Osteocyte (in vitro differentiated cells): Measurements from ENCODE around the gene SNX20. TPM values are rescaled to one million over a fixed set of nuclear protein-coding genes. Genes with fewer than 3 reads are reported as not detected.

Experiments
- DNase-seq: peaks from one replicate; pipeline ENCODE4 v3.0.0; 2021; ENCODE audit warnings: mixed read lengths; ENCODE audit not compliant: unreplicated experiment; ENCODE audit errors: extremely low spot score
- H3K27ac Mint-ChIP-seq: one replicate; pipeline ENCODE4 v1.8.0; 2021; ENCODE audit warnings: mild to moderate bottlenecking, mixed read lengths; ENCODE audit not compliant: unreplicated experiment
- H3K27me3 Mint-ChIP-seq: one replicate; pipeline ENCODE4 v1.8.0; 2021; ENCODE audit warnings: mixed read lengths; ENCODE audit not compliant: unreplicated experiment
- H3K36me3 Mint-ChIP-seq: one replicate; pipeline ENCODE4 v1.8.0; 2021; ENCODE audit warnings: mixed read lengths; ENCODE audit not compliant: unreplicated experiment
- H3K4me1 Mint-ChIP-seq: one replicate; pipeline ENCODE4 v1.8.0; 2021; ENCODE audit warnings: mixed read lengths; ENCODE audit not compliant: unreplicated experiment
- H3K4me3 Mint-ChIP-seq: one replicate; pipeline ENCODE4 v1.8.0; 2021; ENCODE audit warnings: mild to moderate bottlenecking, moderate library complexity, mixed read lengths; ENCODE audit not compliant: unreplicated experiment
- H3K9me3 Mint-ChIP-seq: one replicate; pipeline ENCODE4 v1.8.0; 2021; ENCODE audit warnings: mixed read lengths; ENCODE audit not compliant: unreplicated experiment
- CTCF ChIP-seq: fragments of 200-600 bp; sonication (generic); IDR thresholded peaks from 2 replicates; pipeline ENCODE4 v1.5.0; 2021; ENCODE audit warnings: antibody characterized with exemption, mild to moderate bottlenecking, moderate library complexity
- total RNA-seq: library from RNA; stranded (reverse); gene quantifications from 2 replicates; pipeline ENCODE4 v1.2.1, GENCODE V29; 2021

The SNX20 gene
- total RNA-seq, 1 donor from 2014 or later = not detected

- no peak overlapping the region for H3K4me3 Mint-ChIP-seq
- DNase-seq = no peak
- peaks cover 7% of the 10 kb centered on the region for H3K9me3 Mint-ChIP-seq
- H3K27me3 Mint-ChIP-seq = no peaks in the 10 kb centered on the region
- no peak for TF ChIP-seq CTCF
- H3K4me1 Mint-ChIP-seq = no peaks in the 10 kb centered on the region
- no peak overlapping the region for H3K27ac Mint-ChIP-seq
- H3K36me3 Mint-ChIP-seq = no peaks in the 10 kb centered on the region
Measured at GRCh38 chr16:50709980-50710379, 28.9 kb upstream of the SNX20 start.

- no peaks in the 10 kb centered on the region for H3K4me1 Mint-ChIP-seq
- no peaks in the 10 kb centered on the region for H3K36me3 Mint-ChIP-seq
- no peak overlapping the region for H3K4me3 Mint-ChIP-seq
- peaks cover 11% of the 10 kb centered on the region for H3K9me3 Mint-ChIP-seq
- no peak overlapping the region for H3K27ac Mint-ChIP-seq
- no peak for TF ChIP-seq CTCF
- no peak for DNase-seq
- H3K27me3 Mint-ChIP-seq = no peaks in the 10 kb centered on the region
Measured at GRCh38 chr16:50709061-50709684, 28.1 kb upstream of the SNX20 start.

GRCh38 chr16:50708373-50709060 is 27.4 kb upstream of the SNX20 start:
- TF ChIP-seq CTCF = no peak
- DNase-seq = no peak
- Mint-ChIP-seq H3K27me3 (no peaks in the 10 kb centered on the region), H3K36me3 (no peaks in the 10 kb centered on the region), H3K4me3 (no peak overlapping the region), H3K4me1 (no peaks in the 10 kb centered on the region), H3K27ac (no peak overlapping the region), H3K9me3 (peaks cover 17% of the 10 kb centered on the region)

GRCh38 chr16:50706250-50706649 is 25.1 kb upstream of the SNX20 start:
- Mint-ChIP-seq H3K9me3 (peaks cover 17% of the 10 kb centered on the region), H3K36me3 (no peaks in the 10 kb centered on the region), H3K27me3 (peaks cover 4% of the 10 kb centered on the region), H3K4me1 (no peaks in the 10 kb centered on the region), H3K4me3 (no peak overlapping the region), H3K27ac (no peak overlapping the region)
- no peak for DNase-seq
- TF ChIP-seq CTCF = no peak

GRCh38 chr16:50705436-50706110 is 24.5 kb upstream of the SNX20 start:
- Mint-ChIP-seq H3K36me3 (no peaks in the 10 kb centered on the region), H3K4me3 (no peak overlapping the region), H3K27ac (no peak overlapping the region), H3K27me3 (peaks cover 8% of the 10 kb centered on the region), H3K9me3 (peaks cover 17% of the 10 kb centered on the region), H3K4me1 (no peaks in the 10 kb centered on the region)
- TF ChIP-seq CTCF = no peak
- no peak for DNase-seq
